Measurements from ENCODE around the gene MFSD2A. TPM values are rescaled to one million over a fixed set of nuclear protein-coding genes. Genes with fewer than 3 reads are reported as not detected.

Gene MFSD2A
- total and polyA plus RNA-seq, 10 of the 15 experiments (the other 5 are each of a cell fraction or from before 2014, with no cell fraction given): 0.84 to 30.1 (median 15.2) TPM

- Histone ChIP-seq H3K79me2 (ENCODE audit: control insufficient read depth, insufficient read depth, low read length) (no peaks in the 10 kb centered on the region), H3K4me1 (ENCODE audit: control insufficient read depth, insufficient read depth, low read length) (0 out of 2 replicates have a peak, but pooled peaks cover 3% of the 10 kb centered on the region), H3K9me3 (replicated peaks; ENCODE audit: control insufficient read depth, insufficient read depth, low read length) (no peaks in the 10 kb centered on the region), H4K20me1 (ENCODE audit: control insufficient read depth, insufficient read depth) (no peaks in the 10 kb centered on the region), H2AFZ (ENCODE audit: control insufficient read depth, low read depth, low read length) (no peak overlapping the region), H3K27me3 (replicated peaks in 1 of 2; ENCODE audit: control insufficient read depth in 2 of 2, insufficient read depth in 2 of 2, low read length in 1 of 2) (no peaks in the 10 kb centered on the region), H3K4me3 (no peak overlapping the region), H3K4me2 (ENCODE audit: control insufficient read depth, insufficient read depth) (no peak overlapping the region), H3K36me3 (ENCODE audit: control insufficient read depth in 2 of 2, insufficient read depth in 2 of 2, low read length in 1 of 2) (no peaks in the 10 kb centered on the region), H3K9ac (ENCODE audit: control insufficient read depth, insufficient read depth, low read length) (no peak overlapping the region), H3K27ac (ENCODE audit: control insufficient read depth, insufficient read depth) (no peak overlapping the region)
- RAD21 ChIA-PET (ENCODE audit: unreplicated experiment): interaction anchor here (0.8 to 6.8 kb wide), 6 partner anchors 37 to 145 kb away, joined by 3 to 115 read pairs (median 3); no protein-coding TSS in a partner anchor
- ATAC-seq: no peak
- CTCF ChIA-PET: interaction anchor here (0.6 to 8.9 kb wide), 7 partner anchors 10 to 117 kb away, joined by 3 to 261 read pairs (median 6); partner anchors contain the start of gene MYCL
- no TSS peak for BruUV-seq (replicated peaks)
- DNase-seq (ENCODE audit: low read depth, low spot score): no peak
- intact Hi-C loops (cut with micrococcal nuclease; ENCODE audit: unreplicated experiment) (no loop called here), in situ Hi-C loops (cut with MboI) (loop anchor here (5.0 kb wide), 1 partner anchor 57 kb away; no protein-coding TSS in a partner anchor)
- WGBS (ENCODE audit: insufficient coverage, insufficient replicate concordance, low lambda C conversion rate, missing lambda C conversion rate): 53% methylated on average over 6 of the region's 6 CpGs
- SMC1A ChIA-PET (ENCODE audit: uncharacterized antibody, unreplicated experiment): interaction anchor here (0.7 to 3.1 kb wide), 6 partner anchors 18 to 245 kb away, joined by 3 to 19 read pairs (median 4); no protein-coding TSS in a partner anchor
- FAIRE-seq: no peak
- POLR2A ChIA-PET: interaction anchor here (0.5 kb wide), 1 partner anchor 223 kb away, joined by 3 read pairs; no protein-coding TSS in a partner anchor
- TF ChIP-seq E4F1 (IDR thresholded peaks at IDR 0.05; ENCODE audit: borderline replicate concordance, partially characterized antibody) (no peak), POLR2AphosphoS2 (IDR thresholded peaks at IDR 0.05; ENCODE audit: low read depth, low read length) (no peak), DPF2 (IDR thresholded peaks at IDR 0.05) (no peak), NFXL1 (IDR thresholded peaks at IDR 0.05; ENCODE audit: borderline replicate concordance) (no peak), SMARCA5 (IDR thresholded peaks at IDR 0.05) (no peak), NR2C1 (IDR thresholded peaks at IDR 0.05) (no peak), SIX5 (IDR thresholded peaks at IDR 0.05; ENCODE audit: low read depth, low read length, severe bottlenecking) (no peak), IRF4 (IDR thresholded peaks at IDR 0.05; ENCODE audit: low read depth, low read length) (no peak), MXI1 (IDR thresholded peaks at IDR 0.05; ENCODE audit: low read depth, low read length) (no peak), CBFB (IDR thresholded peaks at IDR 0.05; ENCODE audit: low read depth) (no peak), YBX1 (IDR thresholded peaks at IDR 0.05) (no peak), FOXM1 (IDR thresholded peaks at IDR 0.05; ENCODE audit: low read depth, low read length) (no peak)
- TF ChIP-seq, protein P1, sequence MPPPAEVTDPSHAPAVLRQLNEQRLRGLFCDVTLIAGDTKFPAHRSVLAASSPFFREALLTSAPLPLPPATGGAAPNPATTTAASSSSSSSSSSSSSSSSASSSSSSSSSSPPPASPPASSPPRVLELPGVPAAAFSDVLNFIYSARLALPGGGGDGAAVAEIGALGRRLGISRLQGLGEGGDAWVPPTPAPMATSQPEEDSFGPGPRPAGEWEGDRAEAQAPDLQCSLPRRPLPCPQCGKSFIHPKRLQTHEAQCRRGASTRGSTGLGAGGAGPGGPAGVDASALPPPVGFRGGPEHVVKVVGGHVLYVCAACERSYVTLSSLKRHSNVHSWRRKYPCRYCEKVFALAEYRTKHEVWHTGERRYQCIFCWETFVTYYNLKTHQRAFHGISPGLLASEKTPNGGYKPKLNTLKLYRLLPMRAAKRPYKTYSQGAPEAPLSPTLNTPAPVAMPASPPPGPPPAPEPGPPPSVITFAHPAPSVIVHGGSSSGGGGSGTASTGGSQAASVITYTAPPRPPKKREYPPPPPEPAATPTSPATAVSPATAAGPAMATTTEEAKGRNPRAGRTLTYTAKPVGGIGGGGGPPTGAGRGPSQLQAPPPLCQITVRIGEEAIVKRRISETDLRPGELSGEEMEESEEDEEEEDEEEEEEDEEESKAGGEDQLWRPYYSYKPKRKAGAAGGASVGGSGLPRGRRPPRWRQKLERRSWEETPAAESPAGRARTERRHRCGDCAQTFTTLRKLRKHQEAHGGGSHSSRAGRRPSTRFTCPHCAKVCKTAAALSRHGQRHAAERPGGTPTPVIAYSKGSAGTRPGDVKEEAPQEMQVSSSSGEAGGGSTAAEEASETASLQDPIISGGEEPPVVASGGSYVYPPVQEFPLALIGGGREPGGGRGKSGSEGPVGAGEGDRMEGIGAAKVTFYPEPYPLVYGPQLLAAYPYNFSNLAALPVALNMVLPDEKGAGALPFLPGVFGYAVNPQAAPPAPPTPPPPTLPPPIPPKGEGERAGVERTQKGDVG (CRISPR knock-in tag; IDR thresholded peaks at IDR 0.05): no peak
- TF ChIP-seq, protein P2, sequence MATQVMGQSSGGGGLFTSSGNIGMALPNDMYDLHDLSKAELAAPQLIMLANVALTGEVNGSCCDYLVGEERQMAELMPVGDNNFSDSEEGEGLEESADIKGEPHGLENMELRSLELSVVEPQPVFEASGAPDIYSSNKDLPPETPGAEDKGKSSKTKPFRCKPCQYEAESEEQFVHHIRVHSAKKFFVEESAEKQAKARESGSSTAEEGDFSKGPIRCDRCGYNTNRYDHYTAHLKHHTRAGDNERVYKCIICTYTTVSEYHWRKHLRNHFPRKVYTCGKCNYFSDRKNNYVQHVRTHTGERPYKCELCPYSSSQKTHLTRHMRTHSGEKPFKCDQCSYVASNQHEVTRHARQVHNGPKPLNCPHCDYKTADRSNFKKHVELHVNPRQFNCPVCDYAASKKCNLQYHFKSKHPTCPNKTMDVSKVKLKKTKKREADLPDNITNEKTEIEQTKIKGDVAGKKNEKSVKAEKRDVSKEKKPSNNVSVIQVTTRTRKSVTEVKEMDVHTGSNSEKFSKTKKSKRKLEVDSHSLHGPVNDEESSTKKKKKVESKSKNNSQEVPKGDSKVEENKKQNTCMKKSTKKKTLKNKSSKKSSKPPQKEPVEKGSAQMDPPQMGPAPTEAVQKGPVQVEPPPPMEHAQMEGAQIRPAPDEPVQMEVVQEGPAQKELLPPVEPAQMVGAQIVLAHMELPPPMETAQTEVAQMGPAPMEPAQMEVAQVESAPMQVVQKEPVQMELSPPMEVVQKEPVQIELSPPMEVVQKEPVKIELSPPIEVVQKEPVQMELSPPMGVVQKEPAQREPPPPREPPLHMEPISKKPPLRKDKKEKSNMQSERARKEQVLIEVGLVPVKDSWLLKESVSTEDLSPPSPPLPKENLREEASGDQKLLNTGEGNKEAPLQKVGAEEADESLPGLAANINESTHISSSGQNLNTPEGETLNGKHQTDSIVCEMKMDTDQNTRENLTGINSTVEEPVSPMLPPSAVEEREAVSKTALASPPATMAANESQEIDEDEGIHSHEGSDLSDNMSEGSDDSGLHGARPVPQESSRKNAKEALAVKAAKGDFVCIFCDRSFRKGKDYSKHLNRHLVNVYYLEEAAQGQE (IDR thresholded peaks at IDR 0.05; ENCODE audit: low read depth, low read length): no peak
Observed at GRCh38 chr1:39915499-39916129, 39.3 kb upstream of the MFSD2A start.

Measured in GM12878 (cell line).